ENCODE results near the gene GDPD4.

GRCh38 chr11:77332259-77332658 lies 30.8 kb upstream of the GDPD4 start:
- TF ChIP-seq SP1 (IDR thresholded peaks at IDR 0.05) (no peak), FOXK2 (IDR thresholded peaks at IDR 0.05) (no peak), FOXA1 (IDR thresholded peaks at IDR 0.05) (no peak), PKNOX1 (IDR thresholded peaks at IDR 0.05) (no peak), HDGF (IDR thresholded peaks at IDR 0.05; ENCODE audit: borderline replicate concordance) (no peak), ELF4 (IDR thresholded peaks at IDR 0.05) (no peak)
